GM19438 (cell line): ENCODE data around the gene TNC.

Experiments used
- ATAC-seq: cut with Tn5 transposase; IDR thresholded peaks from one replicate; pipeline ENCODE4 v1.9.1; 2021; ENCODE audit warnings: low read depth; ENCODE audit not compliant: unreplicated experiment

TNC gene

DNA sequence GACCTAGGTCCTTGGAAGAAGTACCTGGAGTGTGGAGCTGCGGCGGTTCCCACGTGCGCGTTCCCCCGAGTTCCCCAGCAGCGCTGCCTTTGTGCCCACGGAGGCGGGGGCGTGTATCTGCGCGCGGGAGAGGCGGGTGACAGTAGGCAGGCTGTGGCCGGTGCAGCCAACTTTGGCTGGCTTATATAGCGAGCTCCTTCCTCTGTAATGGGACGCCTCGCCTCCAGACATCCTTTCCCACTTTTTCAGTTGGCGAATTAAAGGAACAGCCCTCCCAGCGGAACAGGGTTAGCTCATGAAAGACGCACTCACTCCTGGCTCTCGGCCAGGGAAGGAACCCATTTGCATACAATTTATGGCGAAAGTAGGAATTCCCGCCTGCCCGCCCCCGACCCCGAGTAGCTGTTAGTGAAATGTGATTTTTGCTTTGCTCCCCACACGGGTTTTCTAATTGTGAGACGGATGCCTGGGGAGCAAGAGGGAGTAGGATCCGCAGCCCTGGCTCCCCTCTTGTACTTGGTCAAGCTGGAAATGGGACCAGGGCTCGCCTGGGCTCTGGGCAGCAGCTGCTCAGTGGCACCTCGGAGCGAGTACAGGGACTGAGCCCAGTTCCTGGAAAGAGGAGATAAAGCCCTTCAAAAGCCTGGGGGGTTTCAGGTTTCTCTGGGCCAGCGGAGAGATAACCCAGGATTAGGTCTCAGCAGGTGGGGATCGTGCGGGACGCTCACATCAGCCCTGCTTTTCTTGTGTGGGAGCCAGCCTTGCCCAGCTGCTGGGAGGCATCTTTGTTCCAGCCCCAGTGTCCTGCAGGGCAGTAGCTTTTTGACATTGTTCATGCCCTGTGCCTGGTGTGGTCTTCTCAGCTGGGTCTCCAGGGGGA lies at the start of gene TNC:
TSS of gene TNC (minus strand) at position 159 of the 880 bp plus-strand sequence. CDS start 27,139 bp downstream, outside the sequence.
- ATAC-seq, result no peak

DNA sequence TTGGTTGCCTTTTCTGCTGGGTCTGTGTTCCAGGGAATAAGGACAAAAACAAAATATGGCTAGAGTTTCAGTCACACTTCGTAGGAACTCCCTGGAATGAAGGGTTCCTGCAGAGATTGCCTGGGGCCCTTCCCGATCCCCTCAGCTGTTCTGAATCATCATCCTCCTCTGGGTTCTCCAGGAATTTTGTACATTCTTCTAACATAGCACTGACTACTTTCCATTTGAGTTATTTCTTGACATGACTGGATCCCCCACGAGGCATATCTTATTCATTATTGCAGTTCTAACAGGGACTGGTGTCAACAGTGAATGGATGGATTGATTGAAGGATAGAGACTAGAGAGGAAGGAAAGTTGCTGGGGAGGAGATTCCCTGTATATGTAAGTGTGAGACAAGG lies 49.2 kb upstream of the TNC start:
- ATAC-seq, result no peak

DNA sequence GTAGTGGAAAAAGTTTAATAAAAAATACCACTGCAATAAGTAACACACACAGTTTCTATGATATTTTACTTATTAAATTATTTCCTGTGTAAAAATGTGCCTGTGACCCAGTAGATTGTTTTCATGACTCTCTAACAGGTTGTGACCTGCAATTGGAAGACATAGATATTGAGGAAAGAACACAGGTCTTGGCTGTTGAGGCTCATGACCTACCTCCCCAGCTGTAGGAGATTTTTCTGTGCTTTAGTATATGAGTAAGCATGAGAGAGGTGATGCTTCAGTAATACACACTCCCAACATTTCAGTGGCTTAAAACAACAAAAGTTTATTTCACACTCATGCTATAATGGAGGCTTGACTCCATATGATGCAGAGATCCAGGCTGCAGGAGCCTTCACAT lies 47.3 kb upstream of the TNC start:
- no peak for ATAC-seq

DNA sequence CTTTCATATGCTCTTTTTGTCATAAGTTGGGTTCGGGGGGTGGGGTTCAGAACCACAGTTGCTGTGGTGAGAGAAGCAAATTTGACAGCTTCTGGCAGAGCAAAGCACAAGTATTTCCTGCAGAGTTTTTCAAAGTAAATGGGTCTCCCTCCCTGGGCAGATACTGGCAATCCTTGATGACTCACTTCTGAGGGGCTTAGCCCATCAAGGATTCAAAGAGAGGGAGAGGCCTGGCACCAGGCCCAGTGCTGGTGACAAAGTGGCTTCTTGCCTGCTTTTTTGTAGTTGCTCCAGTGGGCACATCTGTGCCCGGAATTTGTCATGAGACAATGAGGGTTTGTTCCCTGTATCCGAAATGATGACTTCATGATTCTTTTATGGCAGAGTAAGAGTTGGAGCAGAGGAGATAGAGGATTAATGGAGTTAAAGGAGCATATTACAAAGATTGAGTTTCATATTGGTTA lies 46.6 kb upstream of the TNC start:
- ATAC-seq, result no peak

DNA sequence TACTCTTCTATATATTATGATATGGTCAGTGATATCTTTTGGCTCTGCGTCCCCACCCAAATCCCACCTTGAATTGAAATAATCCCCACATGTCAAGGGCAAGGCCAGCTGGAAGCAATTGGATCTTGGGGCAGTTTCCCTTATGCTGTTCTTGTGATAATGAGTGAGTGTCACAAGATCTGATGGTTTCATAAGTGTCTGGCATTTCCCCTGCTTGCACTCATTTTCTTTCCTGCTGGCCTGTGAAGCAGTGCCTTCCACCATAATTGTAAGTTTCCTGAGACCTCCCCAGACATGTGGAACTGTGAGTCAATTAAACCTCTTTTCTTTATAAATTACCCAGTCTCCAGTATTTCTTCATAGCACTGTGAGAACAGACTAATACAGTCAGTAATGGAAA lies 45.0 kb upstream of the TNC start:
- ATAC-seq, result no peak

DNA sequence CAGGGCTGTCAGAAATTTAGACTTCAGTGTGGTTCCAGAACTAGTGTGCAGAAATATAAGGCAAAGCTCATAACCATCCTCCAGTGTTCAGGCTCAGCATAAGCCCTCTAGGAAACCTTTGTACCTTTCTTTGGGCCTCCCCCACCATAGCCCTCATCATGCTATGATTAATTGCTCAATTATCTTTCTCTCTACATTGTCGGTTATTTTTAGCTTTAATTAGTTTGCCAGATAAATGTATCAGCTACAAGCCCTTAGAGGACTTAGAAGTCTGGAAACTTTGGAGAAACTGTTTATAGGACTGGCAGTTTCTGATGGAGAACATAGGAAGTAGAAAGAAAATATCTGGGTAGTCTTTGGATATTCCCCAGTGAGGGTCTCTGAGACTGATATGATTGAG lies 43.5 kb upstream of the TNC start:
- ATAC-seq, result no peak

DNA sequence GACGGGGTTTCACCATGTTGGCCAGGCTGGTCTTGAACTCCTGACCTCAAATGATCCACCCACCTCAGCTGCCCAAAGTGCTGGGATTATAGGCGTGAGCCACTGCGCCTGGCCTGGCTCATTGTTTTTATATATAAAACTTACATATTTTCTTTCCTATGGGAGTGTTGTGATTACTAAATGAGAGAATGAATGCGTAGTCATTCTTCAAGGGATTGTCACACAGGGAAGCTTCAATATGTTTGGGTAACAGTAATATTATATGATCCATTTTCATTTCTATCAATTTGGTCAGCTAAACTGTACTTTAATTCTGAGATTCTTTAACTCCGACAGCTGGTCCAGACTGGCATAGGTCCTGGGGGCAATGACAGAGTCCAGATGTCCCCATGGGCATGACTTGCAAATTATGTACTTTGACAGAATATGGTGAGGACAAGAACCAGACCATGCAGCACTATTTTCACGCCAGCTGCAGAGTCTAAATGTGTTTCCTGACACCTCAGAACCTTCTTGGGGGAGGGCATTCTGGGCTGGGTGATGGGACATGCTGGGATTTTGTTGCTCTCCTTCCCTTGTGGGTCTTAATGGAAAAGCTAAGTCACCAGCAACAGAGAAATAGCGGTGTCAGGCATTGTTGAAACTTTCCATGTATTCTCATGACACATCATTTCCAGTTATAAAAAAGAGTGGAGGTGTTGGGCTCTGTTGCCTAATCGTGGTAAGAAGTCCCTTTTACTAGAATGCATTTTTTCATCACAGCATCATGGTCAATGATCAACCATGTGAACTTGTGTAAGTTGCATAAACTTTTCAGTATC lies 40.9 kb upstream of the TNC start:
- no peak for ATAC-seq

DNA sequence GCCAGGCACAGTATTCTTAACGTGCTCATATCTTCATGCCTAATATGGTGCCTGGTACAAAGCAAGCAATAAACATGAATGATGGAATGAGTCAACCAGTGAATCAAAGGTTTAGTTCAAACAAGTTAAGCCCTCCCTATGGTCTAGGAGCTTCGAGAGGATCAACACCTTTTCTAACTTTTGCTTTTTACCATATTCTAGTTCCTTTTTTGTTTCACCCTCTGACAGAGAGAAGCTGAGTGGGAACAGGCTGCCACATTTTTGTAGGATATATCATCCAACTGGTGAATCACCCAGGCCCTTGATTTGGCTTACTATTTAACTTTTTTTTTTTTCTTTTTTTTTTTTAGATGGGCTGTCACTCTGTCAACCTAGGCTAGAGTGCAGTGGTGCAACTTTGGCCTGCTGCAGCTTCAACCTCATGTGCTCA lies 39.3 kb upstream of the TNC start:
- no peak for ATAC-seq

DNA sequence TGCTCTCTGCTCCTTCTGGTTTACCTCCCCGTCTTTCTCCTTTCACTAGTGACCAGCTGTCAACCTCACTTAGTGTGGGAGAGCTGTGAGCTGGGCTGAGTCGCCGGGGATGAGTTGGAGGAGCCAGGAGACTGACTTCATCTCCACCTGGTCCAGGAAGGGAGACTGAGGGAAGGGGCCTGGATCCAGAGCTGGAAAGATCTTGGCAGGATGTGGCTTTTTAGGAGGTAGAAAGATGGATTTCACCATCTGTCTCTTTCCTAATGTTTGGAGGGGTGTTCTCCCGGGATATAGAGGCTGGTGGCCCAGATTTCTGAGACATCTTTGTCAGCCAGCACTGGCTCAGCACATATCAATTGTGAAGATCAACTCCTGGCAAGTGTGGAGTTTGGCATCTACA lies 37.1 kb upstream of the TNC start:
- ATAC-seq, result no peak

DNA sequence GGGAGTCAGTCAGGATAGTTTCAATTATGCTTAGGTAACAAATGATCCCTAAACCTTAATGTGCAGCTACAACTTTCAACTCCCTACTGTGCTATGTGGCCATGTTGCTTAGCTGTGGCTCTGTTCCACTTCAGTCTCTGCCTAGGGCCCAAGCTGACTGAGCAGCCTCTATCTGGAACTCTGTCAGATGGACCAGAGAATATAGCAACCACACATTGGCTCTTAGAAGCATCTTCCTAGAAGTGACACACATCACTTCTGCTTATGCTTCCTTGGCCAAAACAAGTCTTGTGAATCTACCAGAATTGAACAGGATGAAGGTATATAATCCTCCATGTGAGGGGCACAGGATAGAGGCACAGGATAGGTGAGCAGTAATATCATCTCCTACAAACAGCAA lies 36.7 kb upstream of the TNC start:
- ATAC-seq, result no peak

DNA sequence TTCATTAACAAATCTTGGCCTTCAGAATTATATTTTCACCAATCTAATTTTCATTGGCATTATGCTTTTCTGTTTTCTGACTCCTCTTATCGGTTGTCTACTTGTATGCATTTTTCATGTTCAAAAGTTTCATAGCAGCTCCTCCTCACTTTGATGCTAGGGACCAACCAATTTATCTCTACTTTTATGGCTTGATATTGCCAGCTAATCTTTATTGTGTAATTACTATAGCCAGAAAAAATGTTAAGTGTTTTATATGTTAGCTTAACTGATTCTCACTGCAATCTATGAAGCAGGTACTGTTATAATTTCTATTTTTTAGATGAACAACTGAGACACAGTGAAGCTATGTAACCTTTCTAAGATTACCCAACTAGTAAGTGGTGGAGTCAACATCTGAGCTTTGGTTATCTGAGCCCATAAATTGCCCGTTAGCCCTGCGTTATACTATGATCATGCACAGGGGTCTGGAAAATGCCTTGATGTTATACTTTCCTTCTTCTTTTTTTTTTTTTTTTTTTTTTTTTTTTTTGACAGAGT lies 34.4 kb upstream of the TNC start:
- no peak for ATAC-seq

DNA sequence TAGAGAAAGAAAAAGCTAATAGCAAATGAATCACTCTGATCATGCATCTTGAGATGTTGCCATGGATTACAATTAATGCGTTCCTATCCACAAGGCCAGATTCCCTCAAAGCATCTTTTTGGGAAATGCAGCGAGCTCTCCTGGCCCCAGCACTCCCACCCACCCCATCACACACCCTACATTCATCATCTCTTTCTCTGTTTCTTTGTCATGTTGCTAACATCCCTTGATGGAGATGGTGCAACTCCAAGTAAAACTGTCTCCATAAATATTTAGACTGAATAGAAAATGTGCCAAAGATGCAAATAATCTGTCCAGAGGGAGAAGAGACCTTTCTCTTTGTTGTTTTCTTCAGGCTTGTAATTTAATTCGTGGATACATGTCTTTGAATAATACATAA lies 30.8 kb upstream of the TNC start:
- no peak for ATAC-seq

DNA sequence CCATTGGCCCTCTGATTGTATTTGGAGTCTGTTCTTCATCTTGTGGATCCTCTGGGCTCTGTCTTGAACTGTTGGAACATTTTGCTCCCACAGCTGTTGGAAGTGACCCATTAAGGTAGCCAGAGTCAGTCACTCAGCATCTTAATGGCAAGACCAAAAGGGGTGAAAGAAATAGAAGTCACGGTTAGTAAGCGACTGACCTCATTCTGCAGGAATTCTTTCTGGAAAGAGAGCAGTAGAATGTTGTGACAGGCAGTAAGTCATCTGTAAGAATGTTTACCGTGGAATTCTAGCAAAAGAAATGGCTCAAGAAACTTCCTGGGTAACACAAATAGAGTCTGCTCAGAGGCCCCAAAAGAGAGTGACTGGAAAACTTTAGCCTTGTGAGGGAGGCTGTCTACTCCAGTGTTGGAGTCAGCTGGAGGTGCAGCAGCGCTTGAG lies 28.6 kb upstream of the TNC start:
- no peak for ATAC-seq

DNA sequence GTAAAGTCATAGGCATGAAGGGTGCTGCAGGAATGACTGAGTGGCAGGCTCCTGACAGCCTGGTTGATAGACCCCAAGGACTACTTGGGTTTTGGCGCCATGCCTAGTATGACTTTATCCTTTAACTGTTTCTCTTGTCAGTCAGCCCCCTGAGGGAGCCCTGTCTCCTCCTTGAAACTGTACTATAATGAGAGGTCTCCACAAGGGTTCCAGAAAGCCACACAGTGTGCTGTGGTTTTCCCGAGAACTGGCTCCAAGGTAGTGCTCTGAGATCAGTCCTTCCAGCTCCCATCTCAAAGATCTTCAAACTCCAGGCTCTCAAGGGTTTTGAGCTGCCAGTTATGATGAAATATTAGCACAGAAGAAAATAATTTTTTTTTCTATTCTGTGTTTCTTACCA lies 26.7 kb upstream of the TNC start:
- ATAC-seq, result no peak

DNA sequence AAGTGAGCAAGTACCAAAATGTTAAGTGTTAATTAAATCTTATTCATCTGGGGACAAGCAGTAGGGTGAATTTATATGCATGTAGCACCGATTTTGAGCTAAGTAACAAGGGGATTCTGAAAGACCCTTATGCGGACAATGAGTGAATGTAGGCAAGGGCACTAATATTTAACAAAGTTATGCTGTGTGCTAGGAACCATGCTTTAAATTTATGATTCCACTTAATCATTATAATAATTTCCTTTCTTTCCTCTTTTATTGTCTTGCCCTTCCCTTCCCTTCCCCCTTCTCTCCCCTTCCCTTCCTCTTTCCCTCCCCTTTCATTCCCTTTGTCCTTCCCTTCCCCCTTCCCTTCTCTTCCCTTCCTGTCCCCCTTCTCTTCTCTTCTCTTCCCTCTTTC lies 25.7 kb upstream of the TNC start:
- ATAC-seq, result no peak

DNA sequence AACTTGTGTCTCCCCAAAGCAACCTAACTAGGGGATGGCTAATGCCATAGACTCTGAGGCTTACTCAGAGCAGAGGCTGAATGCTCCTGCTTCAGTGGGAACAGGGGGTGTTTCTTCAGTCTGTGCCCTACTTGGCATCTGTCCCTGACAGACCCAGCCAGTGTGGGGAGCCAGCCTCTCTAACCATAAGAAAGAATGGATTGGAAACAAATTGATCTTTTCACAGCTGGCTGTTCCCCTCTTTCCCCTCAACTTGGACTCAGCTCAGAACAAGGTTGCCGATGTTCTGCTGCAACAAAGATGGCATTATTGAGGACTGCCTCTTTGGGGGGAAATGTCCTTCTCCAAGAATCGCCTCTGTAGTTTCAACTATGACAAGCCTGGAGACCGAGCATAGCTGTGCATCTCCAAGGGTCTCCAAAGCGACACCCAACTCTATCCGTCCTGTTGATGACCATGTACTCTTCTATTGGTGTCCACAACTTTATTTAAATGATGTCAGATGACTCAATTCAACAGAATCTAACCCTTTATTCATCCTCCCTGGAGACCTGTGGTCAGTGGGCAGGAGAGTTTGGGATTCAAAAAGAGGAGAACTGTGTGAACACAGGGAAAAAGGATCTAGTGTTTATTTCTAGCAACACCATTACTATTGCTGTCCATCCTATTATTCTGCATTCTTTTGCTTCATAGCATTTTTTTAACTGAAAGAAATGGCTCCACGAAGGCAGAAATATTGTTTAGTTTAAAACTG lies 24.7 kb upstream of the TNC start:
- ATAC-seq, result no peak

DNA sequence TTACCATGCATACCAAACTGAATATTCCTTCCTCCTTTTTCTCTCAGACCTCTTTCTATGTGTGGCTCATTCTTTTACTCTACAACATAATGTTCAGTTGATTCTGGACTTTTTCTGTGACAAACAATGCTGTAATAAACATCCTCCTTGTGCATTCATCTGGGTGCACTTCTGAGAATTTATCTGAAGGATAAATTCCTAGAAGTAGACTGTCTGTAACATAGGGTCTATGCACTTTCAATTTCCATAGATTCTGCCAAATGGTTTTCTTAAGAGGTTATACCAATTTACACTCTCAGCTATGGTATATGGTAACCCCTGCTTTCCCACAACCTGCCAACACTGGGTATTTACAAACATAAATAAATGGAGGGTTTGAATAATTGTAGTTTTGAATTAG lies 24.1 kb upstream of the TNC start:
- ATAC-seq, result no peak

DNA sequence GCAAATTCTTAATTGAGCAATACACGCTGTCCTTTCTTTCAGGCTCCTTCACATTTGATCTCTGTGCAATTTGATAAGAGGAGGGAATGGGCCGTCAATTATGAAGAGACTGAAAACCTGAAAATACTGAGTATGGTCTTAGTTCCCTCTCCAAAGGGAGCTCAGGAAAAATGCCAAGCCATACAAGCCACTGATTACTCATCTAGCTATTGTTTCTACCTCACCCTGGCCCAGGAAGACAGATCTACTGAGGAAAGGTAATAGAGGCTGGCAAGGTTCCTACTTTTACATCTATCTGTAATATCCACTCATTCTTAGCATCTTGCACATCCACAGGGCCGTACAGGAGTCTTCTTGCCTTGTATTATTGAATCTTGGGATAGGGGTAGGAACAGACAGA lies 23.7 kb upstream of the TNC start:
- ATAC-seq, result no peak

DNA sequence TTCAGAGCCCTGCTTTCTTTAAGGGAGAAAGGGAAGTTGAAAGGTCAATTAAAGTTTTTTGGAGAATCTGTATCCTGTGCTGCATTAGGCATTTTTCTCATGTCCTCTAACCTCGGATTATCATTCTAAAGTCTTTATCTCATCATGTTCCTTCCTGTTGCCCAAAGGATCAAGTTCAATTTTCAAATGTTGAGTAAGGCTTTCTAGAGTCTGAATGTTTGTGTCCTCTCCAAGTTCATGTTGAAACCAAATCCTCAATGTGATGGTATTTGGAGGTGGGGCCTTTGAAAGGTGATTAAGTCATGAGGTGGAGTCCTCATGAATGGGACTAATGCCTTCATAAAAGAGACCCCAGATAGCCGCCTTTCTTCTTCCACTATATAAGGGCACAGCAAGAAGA lies 20.2 kb upstream of the TNC start:
- ATAC-seq, result no peak

DNA sequence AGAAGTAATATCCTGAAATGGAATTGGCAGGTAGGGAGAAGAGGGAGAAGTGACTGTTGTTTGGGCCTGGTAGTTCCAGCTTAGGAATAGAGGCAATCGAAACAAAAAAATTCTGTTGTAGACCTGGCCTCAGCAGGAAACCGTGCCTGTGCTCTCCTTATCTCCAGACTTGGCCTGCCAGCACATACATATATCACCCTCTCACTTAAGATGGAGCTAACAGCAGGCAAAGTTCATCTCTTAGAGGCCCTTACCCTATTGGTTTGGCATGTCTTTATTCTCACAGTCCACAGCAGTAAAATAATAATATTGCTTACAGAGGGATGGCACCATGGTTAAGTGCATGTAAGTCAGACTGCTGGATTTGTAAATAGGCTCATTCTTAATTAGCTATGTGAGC lies 19.6 kb upstream of the TNC start:
- no peak for ATAC-seq
